CD4-positive, alpha-beta memory T cell (primary cell): ENCODE results near the gene RAP1GAP2. TPM values are rescaled to one million over a fixed set of nuclear protein-coding genes. Genes with fewer than 3 reads are reported as not detected.
"Not testable (repeated sequence)": the region's sequence is repeated elsewhere in the genome, so short reads cannot be mapped to it uniquely, and the experiment has no call there.

Source experiments
- CTCF ChIA-PET: fragments of 350-600 bp; sonication (Branson Sonifier 250); formaldehyde crosslinking; loops from one replicate; lab custom pipeline; 2021; ENCODE audit warnings: inconsistent platforms; ENCODE audit not compliant: partially characterized antibody; lab: Charles Lee
- POLR2A ChIA-PET: fragments of 350-600 bp; sonication (Branson Sonifier 250); formaldehyde crosslinking; loops from one replicate; lab custom pipeline; 2021; ENCODE audit not compliant: partially characterized antibody; lab: Charles Lee
- DNase-seq, 5 donors: peaks; one replicate each; pipeline versions ENCODE4 v3.0.0 to v3.0.0-alpha.2; 2020 to 2022; ENCODE audit warnings: mixed read lengths in 1 of 5
- H3K27ac ChIP-seq: one replicate; pipeline ENCODE4 v1.7.0; 2013; ENCODE audit warnings: low read depth, low read length
- H3K27me3 ChIP-seq: 2 replicates; pipeline ENCODE4 v1.7.0; 2013; ENCODE audit warnings: mild to moderate bottlenecking, low read length, moderate library complexity; ENCODE audit not compliant: insufficient read depth
- H3K36me3 ChIP-seq: 2 replicates; pipeline ENCODE4 v1.7.0; 2013; ENCODE audit warnings: mild to moderate bottlenecking, low read length, moderate library complexity; ENCODE audit not compliant: insufficient read depth
- H3K4me1 ChIP-seq: 2 replicates; pipeline ENCODE4 v1.7.0; 2013; ENCODE audit warnings: mild to moderate bottlenecking, low read length, moderate library complexity; ENCODE audit not compliant: insufficient read depth
- H3K4me3 ChIP-seq, 2 donors: one replicate each; pipeline ENCODE4 v1.7.0; 2013; ENCODE audit warnings: low read length in 2 of 2, mild to moderate bottlenecking in 1 of 2
- H3K9me3 ChIP-seq, 2 donors: one replicate each; pipeline ENCODE4 v1.7.0; 2013; ENCODE audit warnings: low read length in 2 of 2, control low read depth in 1 of 2; ENCODE audit not compliant: control insufficient read depth in 1 of 2
- H3K27ac Mint-ChIP-seq, 7 donors: one replicate each; pipeline ENCODE4 v1.8.0; 2020 to 2021; ENCODE audit warnings: mixed read lengths in 7 of 7, mild to moderate bottlenecking in 6 of 7, inconsistent platforms in 3 of 7, moderate library complexity in 3 of 7
- H3K27me3 Mint-ChIP-seq, 2 donors: one replicate each; pipeline ENCODE4 v1.8.0; 2020 to 2021; ENCODE audit warnings: mixed read lengths in 2 of 2
- H3K36me3 Mint-ChIP-seq, 2 donors: one replicate each; pipeline ENCODE4 v1.8.0; 2020 to 2021; ENCODE audit warnings: mixed read lengths in 2 of 2, inconsistent platforms in 1 of 2, mild to moderate bottlenecking in 1 of 2
- H3K4me1 Mint-ChIP-seq, 4 donors: one replicate each; pipeline ENCODE4 v1.8.0; 2020 to 2021; ENCODE audit warnings: mixed read lengths in 4 of 4, mild to moderate bottlenecking in 1 of 4
- H3K4me3 Mint-ChIP-seq, 8 donors: one replicate each; pipeline ENCODE4 v1.8.0; 2020 to 2021; ENCODE audit warnings: mixed read lengths in 8 of 8, mild to moderate bottlenecking in 7 of 8, moderate library complexity in 6 of 8, inconsistent platforms in 3 of 8
- H3K9me3 Mint-ChIP-seq, 8 donors: one replicate each; pipeline ENCODE4 v1.8.0; 2020 to 2021; ENCODE audit warnings: mixed read lengths in 8 of 8, mild to moderate bottlenecking in 5 of 8, inconsistent platforms in 3 of 8, moderate library complexity in 1 of 8
- intact Hi-C: fragments of 100-400 bp; cut with micrococcal nuclease; formaldehyde crosslinking; loops from one replicate; pipeline ENCODE4 v1.15.1; 2023
- polyA plus RNA-seq, 2 donors: library from polyadenylated mRNA; unstranded; fragments of 300-500 nt; fragmentation: Illumina TruSeq; gene quantifications; one replicate each; pipeline ENCODE4 v1.2.3, GENCODE V29; 2021
- total RNA-seq, 2 experiments: library from RNA; stranded (reverse); gene quantifications; one replicate each; pipeline ENCODE4 v1.2.3, GENCODE V29; 2021

RAP1GAP2 gene
- total and polyA plus RNA-seq, 4 experiments from 2014 or later: 0.38 to 9.9 (median 8.0) TPM

- Histone ChIP-seq H3K9me3 (no peaks in the 10 kb centered on the region), H3K36me3 (no peaks in the 10 kb centered on the region), H3K4me1 (no peaks in the 10 kb centered on the region), H3K27me3 (no peaks in the 10 kb centered on the region), H3K27ac (no peak overlapping the region), H3K4me3 (no peak overlapping the region)
- H3K27me3 Mint-ChIP-seq: no peaks in the 10 kb centered on the region
- ChIA-PET CTCF (no interaction called here), POLR2A (no interaction called here)
- peaks cover 8 to 51% (median 27%) of the 10 kb centered on the region in 4 donors for H3K4me1 Mint-ChIP-seq
- no peak overlapping the region for H3K4me3 Mint-ChIP-seq
- H3K27ac Mint-ChIP-seq: no peak overlapping the region
- no peak for DNase-seq
- no peaks in the 10 kb centered on the region for H3K9me3 Mint-ChIP-seq
- H3K36me3 Mint-ChIP-seq: peaks cover 0 to 6% of the 10 kb centered on the region in 2 donors
- intact Hi-C loops: no loop called here
Observed at GRCh38 chr17:2885733-2886132, 89.5 kb downstream of the RAP1GAP2 start.

GRCh38 chr17:2888326-2888725, 92.1 kb downstream of the RAP1GAP2 start:
- H3K4me3 Mint-ChIP-seq: no peak overlapping the region
- no peaks in the 10 kb centered on the region for H3K27me3 ChIP-seq
- H3K36me3 ChIP-seq: peaks cover 7% of the 10 kb centered on the region
- H3K4me1 ChIP-seq: no peaks in the 10 kb centered on the region
- H3K4me3 ChIP-seq: no peak overlapping the region
- peaks cover 13 to 43% (median 21%) of the 10 kb centered on the region in 4 donors for H3K4me1 Mint-ChIP-seq
- no peak overlapping the region for H3K27ac ChIP-seq
- ChIA-PET CTCF (interaction anchor here (0.7 kb wide), 1 partner anchor 677 kb away, joined by 3 read pairs; no protein-coding TSS in a partner anchor), POLR2A (no interaction called here)
- DNase-seq: no peak
- no peaks in the 10 kb centered on the region for H3K9me3 ChIP-seq
- H3K36me3 Mint-ChIP-seq: peaks cover 10 to 11% of the 10 kb centered on the region in 2 donors
- peak overlapping the region in 2 of 7 donors; percentile 23 to 53 for H3K27ac Mint-ChIP-seq
- intact Hi-C loops: no loop called here
- no peaks in the 10 kb centered on the region for H3K9me3 Mint-ChIP-seq
- H3K27me3 Mint-ChIP-seq: no peaks in the 10 kb centered on the region

GRCh38 chr17:2889256-2889655, 93.0 kb downstream of the RAP1GAP2 start:
- no peaks in the 10 kb centered on the region for H3K9me3 ChIP-seq
- Mint-ChIP-seq H3K4me1 (peaks cover 11 to 34% (median 15%) of the 10 kb centered on the region in 4 donors), H3K27ac (no peak overlapping the region), H3K36me3 (peaks cover 10 to 11% of the 10 kb centered on the region in 2 donors), H3K4me3 (no peak overlapping the region), H3K9me3 (no peaks in the 10 kb centered on the region), H3K27me3 (no peaks in the 10 kb centered on the region)
- H3K36me3 ChIP-seq: peaks cover 7% of the 10 kb centered on the region
- no peak for DNase-seq
- H3K4me1 ChIP-seq: no peaks in the 10 kb centered on the region
- no peak overlapping the region for H3K27ac ChIP-seq
- H3K4me3 ChIP-seq: no peak overlapping the region
- intact Hi-C loops: no loop called here
- ChIA-PET CTCF (no interaction called here), POLR2A (no interaction called here)
- H3K27me3 ChIP-seq: no peaks in the 10 kb centered on the region

- CTCF ChIA-PET, H3K27ac ChIP-seq, POLR2A ChIA-PET, H3K27me3 Mint-ChIP-seq, DNase-seq, H3K4me3 ChIP-seq, intact Hi-C loops, H3K27ac Mint-ChIP-seq, H3K36me3 ChIP-seq, H3K9me3 ChIP-seq, H3K4me3 Mint-ChIP-seq, H3K27me3 ChIP-seq, H3K9me3 Mint-ChIP-seq, H3K4me1 ChIP-seq: not testable (repeated sequence)
- H3K4me1 Mint-ChIP-seq: peaks cover 9 to 31% (median 13%) of the 10 kb centered on the region in 4 donors
- H3K36me3 Mint-ChIP-seq: peaks cover 11 to 12% of the 10 kb centered on the region in 2 donors
Observed at GRCh38 chr17:2890778-2891177, 94.5 kb downstream of the RAP1GAP2 start.

- POLR2A ChIA-PET: no interaction called here
- H3K27ac Mint-ChIP-seq: peak overlapping the region in 2 of 7 donors; percentile 2 to 66
- peaks cover 11 to 16% of the 10 kb centered on the region in 2 donors for H3K36me3 Mint-ChIP-seq
Observed at GRCh38 chr17:2892305-2892971, 96.2 kb downstream of the RAP1GAP2 start.

GRCh38 chr17:2893422-2893914, 97.2 kb downstream of the RAP1GAP2 start:
- peaks cover 7% of the 10 kb centered on the region for H3K36me3 ChIP-seq
- H3K9me3 ChIP-seq: no peaks in the 10 kb centered on the region
- CTCF ChIA-PET: no interaction called here
- Mint-ChIP-seq H3K9me3 (no peaks in the 10 kb centered on the region), H3K27me3 (no peaks in the 10 kb centered on the region), H3K27ac (peak overlapping the region in 1 of 7 donors; percentile 12), H3K4me3 (no peak overlapping the region), H3K36me3 (peaks cover 11 to 13% of the 10 kb centered on the region in 2 donors), H3K4me1 (peaks cover 9 to 37% (median 17%) of the 10 kb centered on the region in 4 donors)
- POLR2A ChIA-PET: no interaction called here
- no peak for DNase-seq
- no peaks in the 10 kb centered on the region for H3K27me3 ChIP-seq
- H3K4me1 ChIP-seq: no peaks in the 10 kb centered on the region
- H3K4me3 ChIP-seq: no peak overlapping the region
- intact Hi-C loops: no loop called here
- H3K27ac ChIP-seq: no peak overlapping the region

More at GRCh38 chr17:2892305-2892971, 96.2 kb downstream of the RAP1GAP2 start:
- no peaks in the 10 kb centered on the region for H3K27me3 ChIP-seq
- H3K9me3 ChIP-seq: no peaks in the 10 kb centered on the region
- DNase-seq: no peak
- H3K4me1 ChIP-seq: no peaks in the 10 kb centered on the region
- CTCF ChIA-PET: interaction anchor here (0.8 kb wide), 1 partner anchor 78 kb away, joined by 3 read pairs; no protein-coding TSS in a partner anchor
- Mint-ChIP-seq H3K4me1 (peaks cover 11 to 37% (median 16%) of the 10 kb centered on the region in 4 donors), H3K9me3 (no peaks in the 10 kb centered on the region), H3K27me3 (no peaks in the 10 kb centered on the region), H3K4me3 (no peak overlapping the region)
- H3K27ac ChIP-seq: no peak overlapping the region
- H3K4me3 ChIP-seq: no peak overlapping the region
- peaks cover 7% of the 10 kb centered on the region for H3K36me3 ChIP-seq
- intact Hi-C loops: no loop called here

- no peaks in the 10 kb centered on the region for H3K27me3 Mint-ChIP-seq
- intact Hi-C loops: no loop called here
- peaks cover 11 to 15% of the 10 kb centered on the region in 2 donors for H3K36me3 Mint-ChIP-seq
- Histone ChIP-seq H3K36me3 (peaks cover 7% of the 10 kb centered on the region), H3K9me3 (no peaks in the 10 kb centered on the region), H3K4me1 (no peaks in the 10 kb centered on the region), H3K27ac (no peak overlapping the region), H3K4me3 (no peak overlapping the region), H3K27me3 (no peaks in the 10 kb centered on the region)
- POLR2A ChIA-PET: no interaction called here
- no peak for DNase-seq
- CTCF ChIA-PET: no interaction called here
- no peak overlapping the region for H3K4me3 Mint-ChIP-seq
- no peak overlapping the region for H3K27ac Mint-ChIP-seq
- H3K9me3 Mint-ChIP-seq: no peaks in the 10 kb centered on the region
- H3K4me1 Mint-ChIP-seq: peaks cover 15 to 33% (median 21%) of the 10 kb centered on the region in 4 donors
Observed at GRCh38 chr17:2894782-2895181, 98.5 kb downstream of the RAP1GAP2 start.
